Aorta (tissue), 5 donors: ENCODE results near the gene TBCK. TPM values are rescaled to one million over a fixed set of nuclear protein-coding genes. Genes with fewer than 3 reads are reported as not detected.

Experiments used
- ATAC-seq: fragments of 200-7000 bp; cut with Tn5 transposase; one replicate; pipeline ENCODE4 v1.9.1; 2022; ENCODE audit warnings: moderate library complexity; ENCODE audit not compliant: low FRiP score
- DNase-seq, 2 donors: peaks; one replicate each; pipeline ENCODE4 v3.0.0-alpha.2; 2020
- H3K27ac ChIP-seq, 2 donors: one replicate each; pipeline ENCODE4 v1.5.1; 2013; ENCODE audit warnings: low read length in 2 of 2, mild to moderate bottlenecking in 2 of 2, moderate library complexity in 2 of 2, control low read depth in 1 of 2, inconsistent platforms in 1 of 2, low read depth in 1 of 2
- H3K27me3 ChIP-seq, 2 donors: one replicate each; pipeline ENCODE4 v1.6.1; 2013; ENCODE audit warnings: control low read depth in 1 of 2, low read length in 1 of 2, mild to moderate bottlenecking in 1 of 2, moderate library complexity in 1 of 2; ENCODE audit not compliant: insufficient read depth in 2 of 2, control insufficient read depth in 1 of 2
- H3K36me3 ChIP-seq, 2 donors: one replicate each; pipeline ENCODE4 v1.6.1; 2013; ENCODE audit warnings: control low read depth in 1 of 2, low read length in 1 of 2, mild to moderate bottlenecking in 1 of 2; ENCODE audit not compliant: insufficient read depth in 2 of 2, control insufficient read depth in 1 of 2
- H3K4me1 ChIP-seq, 2 donors: one replicate each; pipeline ENCODE4 v1.6.1; 2013; ENCODE audit warnings: low read length in 2 of 2, control low read depth in 1 of 2, mild to moderate bottlenecking in 1 of 2, moderate library complexity in 1 of 2; ENCODE audit not compliant: insufficient read depth in 2 of 2, control insufficient read depth in 1 of 2
- H3K4me3 ChIP-seq, 2 donors: one replicate each; pipeline ENCODE4 v1.5.1; 2013; ENCODE audit warnings: low read length in 2 of 2, control low read depth in 1 of 2, mild to moderate bottlenecking in 1 of 2
- H3K9me3 ChIP-seq: one replicate; pipeline ENCODE4 v1.6.1; 2013; ENCODE audit warnings: mild to moderate bottlenecking, low read length; ENCODE audit not compliant: control insufficient read depth
- WGBS, 2 donors: extraction: QIAGEN DNeasy Blood & Tissue Kit; methylation state at CpG; one replicate each; pipeline ENCODE4 v1.1.7; 2013; 5-methylcytosine and 5-hydroxymethylcytosine counted together
- intact Hi-C, 2 donors: fragments of 100-400 bp; cut with DNase I; formaldehyde crosslinking; loops; one replicate each; pipeline versions ENCODE4 v1.14.2 to v1.15.0; 2022
- polyA plus RNA-seq, 2 donors: library from polyadenylated mRNA; stranded (reverse); fragments of 200-250 nt; gene quantifications; one replicate each; pipeline ENCODE4 v1.2.3, GENCODE V29; 2013
- total RNA-seq, 2 donors: library from RNA; stranded (reverse); fragmentation: NEBNext Ultra II Directional; extraction: Animal tissue kit (Norgen Biotek cat#: 25700); gene quantifications; one replicate each; pipeline ENCODE4 v1.2.1, GENCODE V29; 2021
- donor health status: healthy with polysubstance abuse.
- donor health status: Bipolar disorder and iron deficiency.
- donor health status: DM: no; HTN: no; CAD: no.
- donor health status: DM: no; HTN: no; CAD: no.
- donor health status: DM: yes; HTN: yes; CAD: no.

The TBCK gene
- total and polyA plus RNA-seq, 4 donors, result 8.3 to 64.1 (median 31.1) TPM

- ATAC-seq, result no peak
- WGBS, 2 donors, result 90% methylated on average over 3 of the region's 3 CpGs
- no peaks in the 10 kb centered on the region for H3K9me3 ChIP-seq
- H3K27me3 ChIP-seq, result no peaks in the 10 kb centered on the region
- no peak overlapping the region for H3K27ac ChIP-seq
- no peak for DNase-seq
- intact Hi-C loops, result no loop called here
- peaks cover 0 to 3% of the 10 kb centered on the region in 2 donors for H3K36me3 ChIP-seq
- no peak overlapping the region for H3K4me3 ChIP-seq
- peaks cover 3 to 6% of the 10 kb centered on the region in 2 donors for H3K4me1 ChIP-seq
Measured at GRCh38 chr4:106303548-106304281, 12.3 kb downstream of the TBCK start.

GRCh38 chr4:106302062-106302438 lies 14.0 kb downstream of the TBCK start:
- ATAC-seq (no peak), DNase-seq (no peak)
- peaks cover 0 to 3% of the 10 kb centered on the region in 2 donors for H3K36me3 ChIP-seq
- intact Hi-C loops, result no loop called here
- 74 to 76% methylated on average over 4 of the region's 4 CpGs for WGBS, 2 donors
- H3K4me1 ChIP-seq, result peaks cover 2 to 3% of the 10 kb centered on the region in 2 donors
- H3K27me3 ChIP-seq, result no peaks in the 10 kb centered on the region
- H3K27ac ChIP-seq, result no peak overlapping the region
- H3K4me3 ChIP-seq, result no peak overlapping the region
- no peaks in the 10 kb centered on the region for H3K9me3 ChIP-seq

GRCh38 chr4:106301393-106302061 lies 14.5 kb downstream of the TBCK start:
- Histone ChIP-seq H3K27ac (no peak overlapping the region), H3K9me3 (no peaks in the 10 kb centered on the region), H3K4me3 (no peak overlapping the region), H3K27me3 (no peaks in the 10 kb centered on the region), H3K36me3 (peaks cover 0 to 3% of the 10 kb centered on the region in 2 donors), H3K4me1 (peaks cover 2 to 3% of the 10 kb centered on the region in 2 donors)
- WGBS, 2 donors, result 32 to 41% methylated on average over 2 of the region's 2 CpGs
- DNase-seq (no peak), ATAC-seq (no peak)
- intact Hi-C loops, result no loop called here

- ATAC-seq (no peak), DNase-seq (no peak)
- Histone ChIP-seq H3K27ac (no peak overlapping the region), H3K36me3 (peaks cover 0 to 3% of the 10 kb centered on the region in 2 donors), H3K4me3 (no peak overlapping the region), H3K9me3 (no peaks in the 10 kb centered on the region), H3K27me3 (no peaks in the 10 kb centered on the region), H3K4me1 (peaks cover 2% of the 10 kb centered on the region in 2 donors)
- 61 to 73% methylated on average over 4 of the region's 4 CpGs for WGBS, 2 donors
- intact Hi-C loops, result no loop called here
Measured at GRCh38 chr4:106299977-106300376, 16.0 kb downstream of the TBCK start.

- intact Hi-C loops, result no loop called here
- Histone ChIP-seq H3K4me3 (no peak overlapping the region), H3K9me3 (no peaks in the 10 kb centered on the region), H3K4me1 (peaks cover 2% of the 10 kb centered on the region in 2 donors), H3K36me3 (peaks cover 0 to 3% of the 10 kb centered on the region in 2 donors), H3K27me3 (no peaks in the 10 kb centered on the region), H3K27ac (no peak overlapping the region)
- no peak for ATAC-seq
- DNase-seq, result no peak
Measured at GRCh38 chr4:106297245-106298035, 18.6 kb downstream of the TBCK start.

GRCh38 chr4:106294062-106294461 lies 21.9 kb downstream of the TBCK start:
- WGBS, 2 donors, result 98% methylated on average over 10 of the region's 10 CpGs
- no peaks in the 10 kb centered on the region for H3K9me3 ChIP-seq
- H3K27ac ChIP-seq, result no peak overlapping the region
- no peak overlapping the region for H3K4me3 ChIP-seq
- intact Hi-C loops, result no loop called here
- ATAC-seq (no peak), DNase-seq (no peak)
- H3K27me3 ChIP-seq, result no peaks in the 10 kb centered on the region
- H3K36me3 ChIP-seq, result peaks cover 0 to 2% of the 10 kb centered on the region in 2 donors
- no peaks in the 10 kb centered on the region for H3K4me1 ChIP-seq

GRCh38 chr4:106291678-106292077 lies 24.3 kb downstream of the TBCK start:
- Histone ChIP-seq H3K27ac (no peak overlapping the region), H3K4me1 (no peaks in the 10 kb centered on the region), H3K36me3 (peaks cover 2% of the 10 kb centered on the region in 2 donors), H3K27me3 (no peaks in the 10 kb centered on the region), H3K9me3 (no peaks in the 10 kb centered on the region), H3K4me3 (no peak overlapping the region)
- no peak for ATAC-seq
- 97 to 98% methylated on average over 5 of the region's 5 CpGs for WGBS, 2 donors
- intact Hi-C loops, result no loop called here
- DNase-seq, result no peak

- DNase-seq, result no peak
- ATAC-seq, result no peak
- Histone ChIP-seq H3K36me3 (peaks cover 2 to 4% of the 10 kb centered on the region in 2 donors), H3K27me3 (no peaks in the 10 kb centered on the region), H3K27ac (no peak overlapping the region), H3K4me3 (no peak overlapping the region), H3K4me1 (no peaks in the 10 kb centered on the region), H3K9me3 (no peaks in the 10 kb centered on the region)
- intact Hi-C loops, result no loop called here
- WGBS, 2 donors, result 89 to 90% methylated on average over 2 of the region's 2 CpGs
Measured at GRCh38 chr4:106289737-106290136, 26.3 kb downstream of the TBCK start.
